HepG2 (cell line): ENCODE results near the gene G6PC2. TPM values are rescaled to one million over a fixed set of nuclear protein-coding genes. Genes with fewer than 3 reads are reported as not detected.

Experiments
- ATAC-seq: fragments of 200-7000 bp; cut with Tn5 transposase; 3 replicates; pipeline ENCODE4 v1.9.1; 2020; ENCODE audit warnings: mild to moderate bottlenecking, moderate library complexity
- BruUV-seq: library from RNA; stranded (reverse); fragments of 400-500 nt; replicated peaks from 2 replicates; lab custom pipeline; 2021; lab: Mats Ljungman, UMichigan
- CTCF ChIA-PET: fragments of 300-600 bp; formaldehyde crosslinking; extraction: SDS; loops from one replicate; lab custom pipeline; 2021; ENCODE audit warnings: low total read pairs, inconsistent platforms, low intra/inter-chr PET ratio; lab: Yijun Ruan, JAX
- POLR2A ChIA-PET: fragments of 350-600 bp; sonication (Branson Sonifier 250); formaldehyde crosslinking; loops from one replicate; lab custom pipeline; 2020; ENCODE audit warnings: antibody characterized with exemption, inconsistent platforms; lab: Yijun Ruan, JAX
- DNase-seq: peaks from one replicate; pipeline ENCODE4 v3.0.0-alpha.2; 2015; ENCODE audit warnings: low spot score
- FAIRE-seq: peaks from 3 replicates; lab custom pipeline; 2011; peaks lifted over from hg19 to GRCh38; lab: Jason Lieb, UNC
- H2AFZ ChIP-seq: one replicate; pipeline ENCODE4 v1.6.1; 2011; ENCODE audit warnings: low read length, inconsistent platforms
- H3K27ac ChIP-seq: fragments of 300-600 bp; 3 replicates; pipeline ENCODE4 v1.8.0; 2011; ENCODE audit warnings: mixed run types, mild to moderate bottlenecking, mixed read lengths, low read length, inconsistent platforms; ENCODE audit not compliant: insufficient read depth; ENCODE audit errors: extremely low read length
- H3K27me3 ChIP-seq, 2 experiments: fragments of 200-600 bp in 1 of 2; 2 replicates in 1 of 2; 3 replicates in 1 of 2; pipeline versions ENCODE4 v1.6.0 to v1.8.0; 2011; ENCODE audit warnings: low read length in 2 of 2, mild to moderate bottlenecking in 2 of 2, moderate library complexity in 2 of 2, inconsistent platforms in 1 of 2; ENCODE audit not compliant: insufficient read depth in 2 of 2, control insufficient read depth in 1 of 2
- H3K36me3 ChIP-seq, 2 experiments: fragments of 200-600 bp in 1 of 2; replicated peaks in 1 of 2; 2 replicates in 1 of 2; 3 replicates in 1 of 2; pipeline versions ENCODE4 v1.5.1 to v1.8.0; 2011; ENCODE audit warnings: low read length in 2 of 2, inconsistent platforms in 1 of 2; ENCODE audit not compliant: insufficient read depth in 2 of 2, control insufficient read depth in 1 of 2
- H3K4me1 ChIP-seq: 2 replicates; pipeline ENCODE4 v1.5.1; 2012; ENCODE audit warnings: low read length, inconsistent platforms; ENCODE audit not compliant: insufficient read depth
- H3K4me2 ChIP-seq: 2 replicates; pipeline ENCODE4 v1.6.0; 2011; ENCODE audit warnings: low read depth, low read length, inconsistent platforms
- H3K4me3 ChIP-seq, 3 experiments: fragments of 200-600 bp in 1 of 3; sonication (generic), shearing (Covaris generic) in 1 of 3; replicated peaks in 1 of 3; 2 replicates each; pipeline ENCODE4 v1.5.1; 2011 to 2016; ENCODE audit warnings: low read length in 3 of 3, inconsistent platforms in 2 of 3, low read depth in 2 of 3, mild to moderate bottlenecking in 2 of 3, control low read depth in 1 of 3, mixed read lengths in 1 of 3; ENCODE audit not compliant: insufficient read depth in 1 of 3
- H3K79me2 ChIP-seq: one replicate; pipeline ENCODE4 v1.6.1; 2011; ENCODE audit warnings: low read length, inconsistent platforms; ENCODE audit not compliant: insufficient read depth
- H3K9ac ChIP-seq: 2 replicates; pipeline ENCODE4 v1.6.0; 2011; ENCODE audit warnings: mild to moderate bottlenecking, low read depth, low read length, inconsistent platforms; ENCODE audit not compliant: insufficient read depth
- H3K9me3 ChIP-seq: 2 replicates; pipeline ENCODE4 v1.5.1; 2012; ENCODE audit warnings: mild to moderate bottlenecking, low read length
- H4K20me1 ChIP-seq: 2 replicates; pipeline ENCODE4 v1.6.0; 2011; ENCODE audit warnings: inconsistent platforms, mild to moderate bottlenecking, low read length, moderate library complexity; ENCODE audit not compliant: insufficient read depth
- CREM ChIP-seq, 2 experiments: sonication (generic) in 1 of 2; formaldehyde crosslinking in 1 of 2; IDR thresholded peaks; 2 replicates each; pipeline versions ENCODE4 v1.4.0 to v1.6.1; 2016 to 2020; ENCODE audit warnings: antibody characterized with exemption in 1 of 2, mild to moderate bottlenecking in 1 of 2, missing genetic modification reagents in 1 of 2
- HOXA5 ChIP-seq: sonication (generic); formaldehyde crosslinking; IDR thresholded peaks from 2 replicates; pipeline ENCODE4 v1.4.0; 2020; ENCODE audit warnings: missing genetic modification reagents
- MYC ChIP-seq: sonication (generic); formaldehyde crosslinking; IDR thresholded peaks from 2 replicates; pipeline ENCODE4 v1.9.0; 2021; ENCODE audit warnings: missing genetic modification reagents, borderline replicate concordance
- NCOA1 ChIP-seq: sonication (generic); formaldehyde crosslinking; IDR thresholded peaks from 2 replicates; pipeline ENCODE4 v1.9.0; 2021; ENCODE audit warnings: missing genetic modification reagents
- PHF21A ChIP-seq: sonication (generic); formaldehyde crosslinking; IDR thresholded peaks from 2 replicates; pipeline ENCODE4 v1.5.0; 2020; ENCODE audit warnings: mild to moderate bottlenecking, missing genetic modification reagents
- POLR2G ChIP-seq: fragments of 200-400 bp; formaldehyde crosslinking; IDR thresholded peaks from 2 replicates; pipeline ENCODE4 v1.6.1; 2018; ENCODE audit warnings: mild to moderate bottlenecking, low read depth, low read length, moderate library complexity
- RFX1 ChIP-seq: fragments of 450-650 bp; IDR thresholded peaks from 2 replicates; pipeline ENCODE4 v1.6.1; 2017
- SKI ChIP-seq: fragments of 450-650 bp; IDR thresholded peaks from one replicate; pipeline ENCODE4 v1.6.1; 2018; ENCODE audit warnings: mild to moderate bottlenecking; ENCODE audit not compliant: partially characterized antibody
- SNAI1 ChIP-seq: sonication (generic); formaldehyde crosslinking; IDR thresholded peaks from 2 replicates; pipeline ENCODE4 v1.5.0; 2020; ENCODE audit warnings: mild to moderate bottlenecking, missing genetic modification reagents, borderline replicate concordance
- SRSF4 ChIP-seq: fragments of 200-400 bp; formaldehyde crosslinking; IDR thresholded peaks from one replicate; pipeline ENCODE4 v1.6.1; 2018; ENCODE audit warnings: mild to moderate bottlenecking, low read depth, low read length, moderate library complexity; ENCODE audit not compliant: poor library complexity, severe bottlenecking
- ZNF20 ChIP-seq: sonication (generic); formaldehyde crosslinking; IDR thresholded peaks from 2 replicates; pipeline ENCODE4 v1.4.0; 2020; ENCODE audit warnings: mild to moderate bottlenecking, moderate library complexity, missing genetic modification reagents
- ZNF441 ChIP-seq: sonication (generic); formaldehyde crosslinking; IDR thresholded peaks from 2 replicates; pipeline ENCODE4 v1.7.0; 2021; ENCODE audit warnings: missing genetic modification reagents, borderline replicate concordance
- ZNF589 ChIP-seq: sonication (generic); formaldehyde crosslinking; conservative IDR thresholded peaks from 2 replicates; pipeline ENCODE4 v1.8.0; 2022; ENCODE audit warnings: mild to moderate bottlenecking, moderate library complexity, missing genetic modification reagents
- in situ Hi-C: cut with HindIII; loops from 2 replicates; pipeline ENCODE4 v1.10.0; 2017; ENCODE audit warnings: low pct_unique_long_range_greater_than_20kb; ENCODE audit not compliant: extremely low pct_ligation_motif_present
- intact Hi-C: fragments of 100-400 bp; cut with micrococcal nuclease; formaldehyde crosslinking; loops from one replicate; pipeline ENCODE4 v1.10.0; 2022; ENCODE audit not compliant: unreplicated experiment
- polyA plus RNA-seq, 8 experiments: library from polyadenylated mRNA; depleted of rRNA in 3 of 8; stranded (reverse) in 7 of 8; unstranded in 1 of 8; fragments of >200 nt; fragmentation: Illumina TruSeq in 4 of 8; extraction: Trizol in 4 of 8; gene quantifications; 2 replicates each; pipeline versions ENCODE4 v1.2.1 to v1.2.3, GENCODE V29; 2011 to 2016; ENCODE audit warnings: low read depth in 4 of 8, missing spikeins in 1 of 8, mixed read lengths in 1 of 8; ENCODE audit not compliant: insufficient read depth in 1 of 8
- total RNA-seq, 5 experiments: library from RNA; depleted of rRNA; stranded (reverse); fragments of >200 nt; fragmentation: Illumina TruSeq; extraction: Trizol; gene quantifications; 2 replicates each; pipeline ENCODE4 v1.2.3, GENCODE V29; 2016; ENCODE audit warnings: low read depth in 1 of 5
- TF ChIP-seq, protein P1 (sequence below): sonication (generic); formaldehyde crosslinking; IDR thresholded peaks from 2 replicates; pipeline ENCODE4 v1.5.1; 2020; ENCODE audit warnings: missing genetic modification reagents, mild to moderate bottlenecking, borderline replicate concordance
- TF ChIP-seq, protein P2 (sequence below): sonication (generic); IDR thresholded peaks from 2 replicates; pipeline ENCODE4 v1.6.1; 2016; ENCODE audit warnings: low read depth, borderline replicate concordance
- TF ChIP-seq, protein P3 (sequence below): sonication (generic); formaldehyde crosslinking; IDR thresholded peaks from 2 replicates; pipeline ENCODE4 v1.4.0; 2020; ENCODE audit warnings: missing genetic modification reagents, borderline replicate concordance

Gene G6PC2
- total and polyA plus RNA-seq, 2 of the 13 experiments (the other 11 are each of a cell fraction or from before 2014, with no cell fraction given): not detected

DNA sequence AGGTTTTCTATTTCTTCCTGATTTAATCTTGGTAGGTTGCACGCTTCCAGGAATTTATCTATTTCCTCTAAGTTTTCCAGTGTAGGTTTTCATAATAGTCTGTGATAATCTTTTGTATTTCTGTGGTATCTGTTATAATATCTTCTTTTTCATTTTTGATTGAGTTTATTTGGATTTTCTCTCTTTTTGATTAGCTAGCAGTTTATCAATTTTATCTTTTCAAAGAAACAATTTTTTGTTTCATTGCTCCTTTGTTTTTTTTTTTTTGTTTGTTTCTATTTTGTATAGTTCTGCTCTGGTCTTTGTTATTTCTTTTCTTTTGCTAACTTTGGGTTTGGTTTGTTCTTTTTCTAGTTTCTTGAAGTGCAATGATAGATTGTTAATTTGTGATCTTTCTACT is 51.3 kb downstream of the G6PC2 start (continued):
- TF ChIP-seq, protein P1, sequence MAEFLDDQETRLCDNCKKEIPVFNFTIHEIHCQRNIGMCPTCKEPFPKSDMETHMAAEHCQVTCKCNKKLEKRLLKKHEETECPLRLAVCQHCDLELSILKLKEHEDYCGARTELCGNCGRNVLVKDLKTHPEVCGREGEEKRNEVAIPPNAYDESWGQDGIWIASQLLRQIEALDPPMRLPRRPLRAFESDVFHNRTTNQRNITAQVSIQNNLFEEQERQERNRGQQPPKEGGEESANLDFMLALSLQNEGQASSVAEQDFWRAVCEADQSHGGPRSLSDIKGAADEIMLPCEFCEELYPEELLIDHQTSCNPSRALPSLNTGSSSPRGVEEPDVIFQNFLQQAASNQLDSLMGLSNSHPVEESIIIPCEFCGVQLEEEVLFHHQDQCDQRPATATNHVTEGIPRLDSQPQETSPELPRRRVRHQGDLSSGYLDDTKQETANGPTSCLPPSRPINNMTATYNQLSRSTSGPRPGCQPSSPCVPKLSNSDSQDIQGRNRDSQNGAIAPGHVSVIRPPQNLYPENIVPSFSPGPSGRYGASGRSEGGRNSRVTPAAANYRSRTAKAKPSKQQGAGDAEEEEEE (CRISPR knock-in tag): no peak
- TF ChIP-seq ZNF441 (CRISPR knock-in tag) (no peak), PHF21A (no peak), ZNF20 (CRISPR knock-in tag) (no peak)

DNA sequence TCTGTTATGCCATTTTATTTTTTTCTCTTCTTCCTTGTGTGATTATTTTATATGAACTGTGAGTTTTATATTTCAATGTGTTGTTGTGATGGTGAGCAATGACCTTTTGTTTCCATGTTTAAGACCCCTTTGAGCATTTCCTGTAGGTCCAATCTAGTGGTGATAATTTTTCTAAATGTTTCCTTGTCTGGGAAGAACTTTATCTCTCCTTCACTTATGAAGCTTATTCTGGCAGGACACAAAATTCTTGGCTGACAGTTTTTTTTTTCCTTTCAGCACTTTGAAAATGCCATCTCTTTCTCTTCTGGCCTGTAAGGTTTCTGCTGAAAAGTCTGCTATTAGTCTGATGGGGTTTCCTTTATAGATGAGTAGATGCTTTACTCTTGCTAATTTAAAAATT is 53.2 kb downstream of the G6PC2 start:
- CTCF ChIA-PET: no interaction called here
- Histone ChIP-seq H4K20me1 (no peaks in the 10 kb centered on the region), H3K4me3 (no peak overlapping the region), H3K27me3 (no peaks in the 10 kb centered on the region), H3K4me1 (no peaks in the 10 kb centered on the region), H3K9me3 (no peaks in the 10 kb centered on the region), H2AFZ (no peak overlapping the region), H3K79me2 (no peaks in the 10 kb centered on the region), H3K36me3 (no peaks in the 10 kb centered on the region), H3K9ac (no peak overlapping the region), H3K4me2 (no peak overlapping the region), H3K27ac (no peak overlapping the region)
- BruUV-seq: no TSS peak
- ATAC-seq: no peak
- no peak for FAIRE-seq
- intact Hi-C loops: loop anchor here (10.0 kb wide), 1 partner anchor 271 kb away; no protein-coding TSS in a partner anchor
- DNase-seq: no peak
- in situ Hi-C loops: no loop called here
- POLR2A ChIA-PET: no interaction called here
- TF ChIP-seq POLR2G (no peak), SKI (no peak), RFX1 (no peak), HOXA5 (CRISPR knock-in tag) (no peak), ZNF589 (CRISPR knock-in tag) (no peak), SNAI1 (CRISPR knock-in tag) (no peak), NCOA1 (CRISPR knock-in tag) (no peak), MYC (CRISPR knock-in tag) (no peak), SRSF4 (no peak), CREM (IDR thresholded peaks at IDR 0.05) (no peak), CREM (CRISPR knock-in tag; IDR thresholded peaks at IDR 0.05) (no peak)
- TF ChIP-seq, protein P2, sequence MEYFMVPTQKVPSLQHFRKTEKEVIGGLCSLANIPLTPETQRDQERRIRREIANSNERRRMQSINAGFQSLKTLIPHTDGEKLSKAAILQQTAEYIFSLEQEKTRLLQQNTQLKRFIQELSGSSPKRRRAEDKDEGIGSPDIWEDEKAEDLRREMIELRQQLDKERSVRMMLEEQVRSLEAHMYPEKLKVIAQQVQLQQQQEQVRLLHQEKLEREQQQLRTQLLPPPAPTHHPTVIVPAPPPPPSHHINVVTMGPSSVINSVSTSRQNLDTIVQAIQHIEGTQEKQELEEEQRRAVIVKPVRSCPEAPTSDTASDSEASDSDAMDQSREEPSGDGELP: no peak
- TF ChIP-seq, protein P3, sequence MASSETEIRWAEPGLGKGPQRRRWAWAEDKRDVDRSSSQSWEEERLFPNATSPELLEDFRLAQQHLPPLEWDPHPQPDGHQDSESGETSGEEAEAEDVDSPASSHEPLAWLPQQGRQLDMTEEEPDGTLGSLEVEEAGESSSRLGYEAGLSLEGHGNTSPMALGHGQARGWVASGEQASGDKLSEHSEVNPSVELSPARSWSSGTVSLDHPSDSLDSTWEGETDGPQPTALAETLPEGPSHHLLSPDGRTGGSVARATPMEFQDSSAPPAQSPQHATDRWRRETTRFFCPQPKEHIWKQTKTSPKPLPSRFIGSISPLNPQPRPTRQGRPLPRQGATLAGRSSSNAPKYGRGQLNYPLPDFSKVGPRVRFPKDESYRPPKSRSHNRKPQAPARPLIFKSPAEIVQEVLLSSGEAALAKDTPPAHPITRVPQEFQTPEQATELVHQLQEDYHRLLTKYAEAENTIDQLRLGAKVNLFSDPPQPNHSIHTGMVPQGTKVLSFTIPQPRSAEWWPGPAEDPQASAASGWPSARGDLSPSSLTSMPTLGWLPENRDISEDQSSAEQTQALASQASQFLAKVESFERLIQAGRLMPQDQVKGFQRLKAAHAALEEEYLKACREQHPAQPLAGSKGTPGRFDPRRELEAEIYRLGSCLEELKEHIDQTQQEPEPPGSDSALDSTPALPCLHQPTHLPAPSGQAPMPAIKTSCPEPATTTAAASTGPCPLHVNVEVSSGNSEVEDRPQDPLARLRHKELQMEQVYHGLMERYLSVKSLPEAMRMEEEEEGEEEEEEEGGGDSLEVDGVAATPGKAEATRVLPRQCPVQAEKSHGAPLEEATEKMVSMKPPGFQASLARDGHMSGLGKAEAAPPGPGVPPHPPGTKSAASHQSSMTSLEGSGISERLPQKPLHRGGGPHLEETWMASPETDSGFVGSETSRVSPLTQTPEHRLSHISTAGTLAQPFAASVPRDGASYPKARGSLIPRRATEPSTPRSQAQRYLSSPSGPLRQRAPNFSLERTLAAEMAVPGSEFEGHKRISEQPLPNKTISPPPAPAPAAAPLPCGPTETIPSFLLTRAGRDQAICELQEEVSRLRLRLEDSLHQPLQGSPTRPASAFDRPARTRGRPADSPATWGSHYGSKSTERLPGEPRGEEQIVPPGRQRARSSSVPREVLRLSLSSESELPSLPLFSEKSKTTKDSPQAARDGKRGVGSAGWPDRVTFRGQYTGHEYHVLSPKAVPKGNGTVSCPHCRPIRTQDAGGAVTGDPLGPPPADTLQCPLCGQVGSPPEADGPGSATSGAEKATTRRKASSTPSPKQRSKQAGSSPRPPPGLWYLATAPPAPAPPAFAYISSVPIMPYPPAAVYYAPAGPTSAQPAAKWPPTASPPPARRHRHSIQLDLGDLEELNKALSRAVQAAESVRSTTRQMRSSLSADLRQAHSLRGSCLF: no peak
